Keratinocyte (primary cell): ENCODE measurements around the gene HBP1. TPM values are rescaled to one million over a fixed set of nuclear protein-coding genes. Genes with fewer than 3 reads are reported as not detected.

Experiments
- DNase-seq: peaks from one replicate; pipeline ENCODE4 v3.0.0-alpha.2; 2011; ENCODE audit warnings: low read depth, missing footprints, low spot score
- FAIRE-seq: peaks from 2 replicates; lab custom pipeline; 2011; peaks lifted over from hg19 to GRCh38; lab: Jason Lieb, UNC
- H2AFZ ChIP-seq: 2 replicates; pipeline ENCODE4 v1.6.0; 2012; ENCODE audit warnings: low read length, control low read depth, inconsistent platforms; ENCODE audit not compliant: control insufficient read depth
- H3K27ac ChIP-seq: 2 replicates; pipeline ENCODE4 v1.5.1; 2011; ENCODE audit warnings: low read length; ENCODE audit not compliant: control insufficient read depth, insufficient read depth
- H3K27me3 ChIP-seq: 3 replicates; pipeline ENCODE4 v1.6.0; 2011; ENCODE audit warnings: low read length; ENCODE audit not compliant: control insufficient read depth, insufficient read depth; ENCODE audit errors: extremely low read depth
- H3K36me3 ChIP-seq, 2 experiments: 2 replicates in 1 of 2; 3 replicates in 1 of 2; pipeline ENCODE4 v1.5.1; 2011; ENCODE audit warnings: low read length in 2 of 2, mild to moderate bottlenecking in 1 of 2; ENCODE audit not compliant: control insufficient read depth in 2 of 2, insufficient read depth in 2 of 2; ENCODE audit errors: extremely low read depth in 1 of 2
- H3K4me1 ChIP-seq: 3 replicates; pipeline ENCODE4 v1.5.1; 2011; ENCODE audit warnings: low read length; ENCODE audit not compliant: control insufficient read depth, insufficient read depth; ENCODE audit errors: extremely low read depth
- H3K4me2 ChIP-seq: 3 replicates; pipeline ENCODE4 v1.6.0; 2011; ENCODE audit warnings: low read depth, low read length; ENCODE audit not compliant: control insufficient read depth, insufficient read depth; ENCODE audit errors: extremely low read depth
- H3K4me3 ChIP-seq, 3 experiments: fragments of 200-600 bp in 1 of 3; sonication (generic) in 1 of 3; 2 replicates in 2 of 3; 3 replicates in 1 of 3; pipeline ENCODE4 v1.5.1; 2011 to 2016; ENCODE audit warnings: low read length in 3 of 3, mild to moderate bottlenecking in 3 of 3, control low read depth in 2 of 3, inconsistent platforms in 1 of 3, low read depth in 1 of 3, mixed read lengths in 1 of 3, mixed run types in 1 of 3, moderate library complexity in 1 of 3; ENCODE audit not compliant: control insufficient read depth in 2 of 3, insufficient read depth in 2 of 3; ENCODE audit errors: extremely low read depth in 1 of 3
- H3K79me2 ChIP-seq: 2 replicates; pipeline ENCODE4 v1.6.0; 2012; ENCODE audit warnings: low read length; ENCODE audit not compliant: control insufficient read depth, insufficient read depth
- H3K9ac ChIP-seq: 3 replicates; pipeline ENCODE4 v1.6.0; 2011; ENCODE audit warnings: low read length; ENCODE audit not compliant: control insufficient read depth, insufficient read depth; ENCODE audit errors: extremely low read depth
- H3K9me1 ChIP-seq: 3 replicates; pipeline ENCODE4 v1.6.0; 2011; ENCODE audit warnings: low read length; ENCODE audit not compliant: control insufficient read depth, insufficient read depth; ENCODE audit errors: extremely low read depth
- H3K9me3 ChIP-seq: 2 replicates; pipeline ENCODE4 v1.5.1; 2012; ENCODE audit warnings: low read depth, low read length; ENCODE audit not compliant: control insufficient read depth
- H4K20me1 ChIP-seq: 3 replicates; pipeline ENCODE4 v1.6.0; 2011; ENCODE audit warnings: low read length; ENCODE audit not compliant: control insufficient read depth, insufficient read depth; ENCODE audit errors: extremely low read depth
- EZH2 ChIP-seq: IDR thresholded peaks from one replicate; pipeline ENCODE4 v1.6.1; 2012; ENCODE audit warnings: inconsistent platforms, mild to moderate bottlenecking, low read length, moderate library complexity
- dilution Hi-C: fragments of 300-500 bp; cut with MboI; formaldehyde crosslinking; loops from one replicate; pipeline ENCODE4 v1.7.0; 2020; ENCODE audit warnings: low sequenced_read_pairs; ENCODE audit not compliant: extremely low pct_ligation_motif_present
- polyA plus RNA-seq, 5 experiments: library from polyadenylated mRNA; depleted of rRNA in 3 of 5; stranded (reverse) in 3 of 5; stranded (forward) in 1 of 5; unstranded in 1 of 5; fragments of >200 nt; gene quantifications; 1 replicate in 1 of 5; 2 replicates in 3 of 5; 3 replicates in 1 of 5; pipeline versions ENCODE4 v1.2.1 to v1.2.3, GENCODE V29; 2011 to 2012; ENCODE audit warnings: missing spikeins in 2 of 5, low read depth in 1 of 5, low replicate concordance in 1 of 5
- TF ChIP-seq, protein P1 (sequence below), 3 experiments: IDR thresholded peaks in 1 of 3; conservative IDR thresholded peaks in 1 of 3; optimal IDR thresholded peaks in 1 of 3; 2 replicates in 2 of 3; 3 replicates in 1 of 3; pipeline versions ENCODE3 to v1.5.1; 2011; ENCODE audit warnings: low read length in 3 of 3, mild to moderate bottlenecking in 3 of 3, moderate library complexity in 2 of 3, control low read depth in 1 of 3, inconsistent platforms in 1 of 3; ENCODE audit not compliant: insufficient read depth in 2 of 3; ENCODE audit errors: extremely low read depth in 1 of 3

Gene HBP1
- polyA plus RNA-seq, 1 donor (not counting 4 experiments of a cell fraction or from before 2014, with no cell fraction given) = 42.8 TPM

- no peak for TF ChIP-seq EZH2
- TF ChIP-seq, protein P1, sequence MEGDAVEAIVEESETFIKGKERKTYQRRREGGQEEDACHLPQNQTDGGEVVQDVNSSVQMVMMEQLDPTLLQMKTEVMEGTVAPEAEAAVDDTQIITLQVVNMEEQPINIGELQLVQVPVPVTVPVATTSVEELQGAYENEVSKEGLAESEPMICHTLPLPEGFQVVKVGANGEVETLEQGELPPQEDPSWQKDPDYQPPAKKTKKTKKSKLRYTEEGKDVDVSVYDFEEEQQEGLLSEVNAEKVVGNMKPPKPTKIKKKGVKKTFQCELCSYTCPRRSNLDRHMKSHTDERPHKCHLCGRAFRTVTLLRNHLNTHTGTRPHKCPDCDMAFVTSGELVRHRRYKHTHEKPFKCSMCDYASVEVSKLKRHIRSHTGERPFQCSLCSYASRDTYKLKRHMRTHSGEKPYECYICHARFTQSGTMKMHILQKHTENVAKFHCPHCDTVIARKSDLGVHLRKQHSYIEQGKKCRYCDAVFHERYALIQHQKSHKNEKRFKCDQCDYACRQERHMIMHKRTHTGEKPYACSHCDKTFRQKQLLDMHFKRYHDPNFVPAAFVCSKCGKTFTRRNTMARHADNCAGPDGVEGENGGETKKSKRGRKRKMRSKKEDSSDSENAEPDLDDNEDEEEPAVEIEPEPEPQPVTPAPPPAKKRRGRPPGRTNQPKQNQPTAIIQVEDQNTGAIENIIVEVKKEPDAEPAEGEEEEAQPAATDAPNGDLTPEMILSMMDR (optimal IDR thresholded peaks at IDR 0.05 in 1 of 3, IDR thresholded peaks at IDR 0.05 in 1 of 3, conservative IDR thresholded peaks at IDR 0.05 in 1 of 3; ENCODE audit: extremely low read depth in 1 of 3, insufficient read depth in 2 of 3, low read length in 3 of 3) = no peak
- no peak for FAIRE-seq
Measured at GRCh38 chr7:107173691-107174406, 5.0 kb downstream of the HBP1 start.

GRCh38 chr7:107179326-107180164 is 10.7 kb downstream of the HBP1 start:
- H2AFZ ChIP-seq = no peak overlapping the region
- peak overlapping the region; percentile 46 for H3K27ac ChIP-seq
- H3K36me3 ChIP-seq = peaks cover 2 to 5% of the 10 kb centered on the region in 2 experiments
- no peaks in the 10 kb centered on the region for H3K27me3 ChIP-seq
- DNase-seq (no peak), FAIRE-seq (peak; percentile 87)
- dilution Hi-C loops = no loop called here
- peaks cover 14% of the 10 kb centered on the region for H3K79me2 ChIP-seq
- no peaks in the 10 kb centered on the region for H3K9me1 ChIP-seq
- H3K4me1 ChIP-seq = peaks cover 13% of the 10 kb centered on the region
- H4K20me1 ChIP-seq = no peaks in the 10 kb centered on the region
- H3K9ac ChIP-seq = no peak overlapping the region
- H3K4me3 ChIP-seq = no peak overlapping the region
- TF ChIP-seq EZH2 = no peak
- TF ChIP-seq, protein P1 (optimal IDR thresholded peaks at IDR 0.05 in 1 of 3, IDR thresholded peaks at IDR 0.05 in 1 of 3, conservative IDR thresholded peaks at IDR 0.05 in 1 of 3; ENCODE audit: extremely low read depth in 1 of 3, insufficient read depth in 2 of 3, low read length in 3 of 3) = no peak
- no peaks in the 10 kb centered on the region for H3K9me3 ChIP-seq
- H3K4me2 ChIP-seq = peak overlapping the region; percentile 49

More at GRCh38 chr7:107173691-107174406, 5.0 kb downstream of the HBP1 start:
- DNase-seq = no peak
- no peaks in the 10 kb centered on the region for H3K9me1 ChIP-seq
- dilution Hi-C loops = no loop called here
- H3K36me3 ChIP-seq = no peaks in the 10 kb centered on the region
- no peaks in the 10 kb centered on the region for H3K9me3 ChIP-seq
- H3K4me3 ChIP-seq = no peak overlapping the region
- H3K27ac ChIP-seq = no peak overlapping the region
- no peak overlapping the region for H3K4me2 ChIP-seq
- peaks cover 2% of the 10 kb centered on the region for H3K4me1 ChIP-seq
- H3K27me3 ChIP-seq = no peaks in the 10 kb centered on the region
- peaks cover 55% of the 10 kb centered on the region for H3K79me2 ChIP-seq
- no peak overlapping the region for H3K9ac ChIP-seq
- H4K20me1 ChIP-seq = no peaks in the 10 kb centered on the region
- H2AFZ ChIP-seq = no peak overlapping the region
